ENCODE data around the gene RYR2.

- TF ChIP-seq CTCF (IDR thresholded peaks at IDR 0.05): no peak
- TF ChIP-seq POLR2A (IDR thresholded peaks at IDR 0.05): no peak
- no peak for TF ChIP-seq EP300 (IDR thresholded peaks at IDR 0.05)
Measured at GRCh38 chr1:237009611-237010010, 32.4 kb upstream of the RYR2 start.
